ENCODE results near the gene PAK1IP1. TPM values are rescaled to one million over a fixed set of nuclear protein-coding genes. Genes with fewer than 3 reads are reported as not detected.

The PAK1IP1 gene
- total RNA-seq, 2 donors from 2014 or later, result 6.6 to 16.3 TPM

DNA sequence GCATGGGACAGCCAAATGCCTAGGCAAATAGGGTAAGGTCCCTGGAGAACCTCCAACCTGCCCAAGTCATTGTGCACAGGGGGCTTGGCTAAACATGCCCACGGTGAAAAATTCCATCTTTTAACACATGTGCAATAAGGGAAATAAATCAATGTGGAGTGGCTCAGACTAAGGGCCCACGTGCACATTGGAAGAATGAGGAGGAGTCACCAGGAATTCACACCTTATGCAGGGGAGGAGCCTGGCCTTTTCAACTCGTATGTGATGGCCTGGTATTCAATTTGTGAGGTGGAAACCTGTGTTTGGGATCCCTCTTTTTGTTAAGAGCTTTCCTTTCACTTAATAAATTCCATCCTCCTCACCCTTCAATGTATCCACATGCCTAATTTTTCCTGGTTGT is 13.0 kb upstream of the PAK1IP1 start:
- Histone ChIP-seq H3K27ac (no peak overlapping the region), H3K4me3 (no peak overlapping the region), H3K27me3 (no peaks in the 10 kb centered on the region), H3K9me3 (no peaks in the 10 kb centered on the region), H3K4me1 (no peaks in the 10 kb centered on the region), H3K36me3 (no peaks in the 10 kb centered on the region), H3K9ac (ENCODE audit: low read depth in 2 of 2, low read length in 2 of 2) (no peak overlapping the region)
- intact Hi-C loops (cut with DNase I), result no loop called here
- TF ChIP-seq, protein P1, sequence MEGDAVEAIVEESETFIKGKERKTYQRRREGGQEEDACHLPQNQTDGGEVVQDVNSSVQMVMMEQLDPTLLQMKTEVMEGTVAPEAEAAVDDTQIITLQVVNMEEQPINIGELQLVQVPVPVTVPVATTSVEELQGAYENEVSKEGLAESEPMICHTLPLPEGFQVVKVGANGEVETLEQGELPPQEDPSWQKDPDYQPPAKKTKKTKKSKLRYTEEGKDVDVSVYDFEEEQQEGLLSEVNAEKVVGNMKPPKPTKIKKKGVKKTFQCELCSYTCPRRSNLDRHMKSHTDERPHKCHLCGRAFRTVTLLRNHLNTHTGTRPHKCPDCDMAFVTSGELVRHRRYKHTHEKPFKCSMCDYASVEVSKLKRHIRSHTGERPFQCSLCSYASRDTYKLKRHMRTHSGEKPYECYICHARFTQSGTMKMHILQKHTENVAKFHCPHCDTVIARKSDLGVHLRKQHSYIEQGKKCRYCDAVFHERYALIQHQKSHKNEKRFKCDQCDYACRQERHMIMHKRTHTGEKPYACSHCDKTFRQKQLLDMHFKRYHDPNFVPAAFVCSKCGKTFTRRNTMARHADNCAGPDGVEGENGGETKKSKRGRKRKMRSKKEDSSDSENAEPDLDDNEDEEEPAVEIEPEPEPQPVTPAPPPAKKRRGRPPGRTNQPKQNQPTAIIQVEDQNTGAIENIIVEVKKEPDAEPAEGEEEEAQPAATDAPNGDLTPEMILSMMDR (IDR thresholded peaks at IDR 0.05), result no peak
- DNase-seq, result no peak

DNA sequence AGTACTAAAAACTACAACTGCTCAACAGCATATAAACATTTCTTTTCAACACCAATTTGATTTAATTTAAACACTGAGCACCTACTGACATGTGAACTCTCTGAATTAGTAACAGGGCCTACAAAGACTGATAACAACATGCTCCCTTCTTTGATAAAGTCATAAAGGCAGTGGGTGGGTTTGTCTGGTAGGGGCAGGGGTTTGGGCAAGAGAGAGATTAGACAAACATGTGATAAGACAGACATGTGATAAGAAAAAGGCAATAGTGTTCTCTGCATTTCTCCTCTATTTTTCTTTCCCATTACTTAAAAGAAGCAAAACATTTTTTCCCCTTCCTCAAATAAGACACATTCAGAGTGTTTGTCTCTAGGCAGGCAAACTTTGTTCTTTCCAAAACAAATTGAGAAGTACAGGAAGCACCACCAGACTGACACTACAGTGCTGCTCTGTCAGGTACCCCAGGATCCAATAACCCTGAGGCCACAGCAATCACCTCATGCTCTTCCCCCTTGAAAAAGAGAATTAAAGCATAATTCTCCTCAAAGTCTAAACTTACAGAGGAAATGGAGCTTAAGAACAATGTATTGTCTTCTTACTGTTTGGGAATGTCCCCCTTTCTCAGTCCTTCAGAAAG is 12.3 kb upstream of the PAK1IP1 start:
- Histone ChIP-seq H3K9ac (ENCODE audit: low read depth in 2 of 2, low read length in 2 of 2) (no peak overlapping the region), H3K36me3 (no peaks in the 10 kb centered on the region), H3K4me3 (no peak overlapping the region), H3K27me3 (no peaks in the 10 kb centered on the region), H3K4me1 (no peaks in the 10 kb centered on the region), H3K9me3 (no peaks in the 10 kb centered on the region), H3K27ac (no peak overlapping the region)
- no peak for DNase-seq
- TF ChIP-seq, protein P1 (IDR thresholded peaks at IDR 0.05), result no peak
- intact Hi-C loops (cut with DNase I), result no loop called here

DNA sequence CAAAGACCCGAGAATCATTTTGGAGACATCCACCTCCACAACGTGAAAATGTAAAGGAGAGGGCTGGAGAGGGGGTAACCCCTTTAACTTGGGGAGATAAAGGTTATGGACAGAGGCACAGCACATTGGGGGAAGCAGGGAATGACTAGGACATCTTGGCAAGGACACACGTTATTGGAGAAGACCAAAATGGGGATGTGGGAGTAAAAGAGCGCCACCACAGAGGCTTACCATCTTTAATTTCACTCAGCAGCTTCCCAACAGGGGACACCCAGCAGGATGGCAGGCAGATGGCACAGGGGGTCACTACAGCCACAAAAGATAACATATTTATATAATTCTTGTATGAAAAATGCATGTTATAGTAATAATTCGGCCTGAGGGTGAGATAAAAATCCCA is 10.2 kb upstream of the PAK1IP1 start:
- no peaks in the 10 kb centered on the region for H3K36me3 ChIP-seq
- intact Hi-C loops (cut with DNase I), result no loop called here
- no peak overlapping the region for H3K27ac ChIP-seq
- TF ChIP-seq, protein P1 (IDR thresholded peaks at IDR 0.05), result no peak
- H3K4me1 ChIP-seq, result no peaks in the 10 kb centered on the region
- H3K9ac ChIP-seq (ENCODE audit: low read depth in 2 of 2, low read length in 2 of 2), result no peak overlapping the region
- H3K27me3 ChIP-seq, result no peaks in the 10 kb centered on the region
- no peaks in the 10 kb centered on the region for H3K9me3 ChIP-seq
- no peak for DNase-seq
- H3K4me3 ChIP-seq, result no peak overlapping the region

DNA sequence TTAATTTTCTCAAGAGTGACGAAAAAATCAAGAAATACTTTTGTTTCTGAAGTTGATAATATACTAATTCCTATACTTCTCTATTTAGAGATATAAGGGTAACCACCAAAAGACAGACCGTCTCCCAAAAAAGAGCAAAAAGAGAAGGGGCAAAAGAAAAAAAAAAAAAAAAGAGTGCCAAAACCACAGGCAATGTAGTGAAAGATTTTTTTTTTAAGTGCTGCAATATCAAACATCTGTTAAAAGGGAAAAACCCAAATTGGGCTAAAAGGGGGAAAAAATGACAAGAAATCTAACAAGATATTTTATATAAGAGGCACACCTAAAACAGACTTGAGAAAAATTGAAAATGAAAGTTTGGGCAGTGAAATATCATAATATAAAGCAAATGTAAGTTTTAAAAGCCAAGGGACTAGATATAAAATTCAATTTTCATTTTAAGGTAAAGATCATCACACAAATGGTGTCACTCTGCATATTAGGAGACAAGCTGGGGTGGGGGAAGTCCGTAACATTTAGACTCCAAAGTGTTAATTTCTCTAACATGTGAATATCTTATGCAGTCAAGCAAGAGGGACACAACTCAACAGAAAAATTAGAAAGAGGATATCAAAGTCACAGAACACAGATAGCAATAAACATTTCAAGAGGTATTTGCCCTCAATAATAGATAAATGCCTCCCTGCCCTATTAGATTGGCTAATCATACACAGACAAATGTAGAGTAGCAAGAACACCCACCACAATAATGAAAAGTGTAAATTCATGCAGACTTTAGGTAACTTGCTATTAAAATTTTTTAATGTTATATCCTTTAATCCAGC is 9.5 kb upstream of the PAK1IP1 start:
- Histone ChIP-seq H3K4me3 (no peak overlapping the region), H3K9me3 (no peaks in the 10 kb centered on the region), H3K9ac (ENCODE audit: low read depth in 2 of 2, low read length in 2 of 2) (no peak overlapping the region), H3K4me1 (no peaks in the 10 kb centered on the region), H3K27me3 (no peaks in the 10 kb centered on the region), H3K27ac (no peak overlapping the region), H3K36me3 (no peaks in the 10 kb centered on the region)
- intact Hi-C loops (cut with DNase I), result no loop called here
- no peak for DNase-seq
- TF ChIP-seq, protein P1 (IDR thresholded peaks at IDR 0.05), result no peak

DNA sequence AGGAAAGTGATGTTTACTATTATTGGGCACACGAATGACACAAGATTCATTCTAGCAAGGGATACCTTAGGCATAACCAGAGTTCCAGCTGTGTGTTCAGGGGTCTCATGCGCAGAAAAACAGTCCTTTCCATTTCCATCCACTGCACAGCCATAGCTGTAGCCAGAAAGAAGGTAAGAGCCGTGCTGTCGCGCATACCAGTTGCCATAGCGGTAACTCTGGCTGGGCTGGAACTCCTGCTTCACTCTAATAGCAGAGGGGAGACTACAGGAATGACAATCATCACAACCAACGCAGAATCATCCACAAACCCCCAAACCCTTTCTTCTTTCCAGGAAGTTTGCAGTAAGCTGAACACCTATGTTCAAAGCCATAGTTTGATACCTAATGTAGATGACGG is 7.9 kb upstream of the PAK1IP1 start:
- no peak overlapping the region for H3K27ac ChIP-seq
- DNase-seq, result no peak
- TF ChIP-seq, protein P1 (IDR thresholded peaks at IDR 0.05), result no peak
- no peaks in the 10 kb centered on the region for H3K9me3 ChIP-seq
- no peaks in the 10 kb centered on the region for H3K4me1 ChIP-seq
- intact Hi-C loops (cut with DNase I), result no loop called here
- H3K4me3 ChIP-seq, result no peak overlapping the region
- H3K9ac ChIP-seq (ENCODE audit: low read depth in 2 of 2, low read length in 2 of 2), result no peak overlapping the region
- H3K27me3 ChIP-seq, result no peaks in the 10 kb centered on the region
- no peaks in the 10 kb centered on the region for H3K36me3 ChIP-seq
